Measurements from ENCODE around the gene DNAH8.

The DNAH8 gene

DNA sequence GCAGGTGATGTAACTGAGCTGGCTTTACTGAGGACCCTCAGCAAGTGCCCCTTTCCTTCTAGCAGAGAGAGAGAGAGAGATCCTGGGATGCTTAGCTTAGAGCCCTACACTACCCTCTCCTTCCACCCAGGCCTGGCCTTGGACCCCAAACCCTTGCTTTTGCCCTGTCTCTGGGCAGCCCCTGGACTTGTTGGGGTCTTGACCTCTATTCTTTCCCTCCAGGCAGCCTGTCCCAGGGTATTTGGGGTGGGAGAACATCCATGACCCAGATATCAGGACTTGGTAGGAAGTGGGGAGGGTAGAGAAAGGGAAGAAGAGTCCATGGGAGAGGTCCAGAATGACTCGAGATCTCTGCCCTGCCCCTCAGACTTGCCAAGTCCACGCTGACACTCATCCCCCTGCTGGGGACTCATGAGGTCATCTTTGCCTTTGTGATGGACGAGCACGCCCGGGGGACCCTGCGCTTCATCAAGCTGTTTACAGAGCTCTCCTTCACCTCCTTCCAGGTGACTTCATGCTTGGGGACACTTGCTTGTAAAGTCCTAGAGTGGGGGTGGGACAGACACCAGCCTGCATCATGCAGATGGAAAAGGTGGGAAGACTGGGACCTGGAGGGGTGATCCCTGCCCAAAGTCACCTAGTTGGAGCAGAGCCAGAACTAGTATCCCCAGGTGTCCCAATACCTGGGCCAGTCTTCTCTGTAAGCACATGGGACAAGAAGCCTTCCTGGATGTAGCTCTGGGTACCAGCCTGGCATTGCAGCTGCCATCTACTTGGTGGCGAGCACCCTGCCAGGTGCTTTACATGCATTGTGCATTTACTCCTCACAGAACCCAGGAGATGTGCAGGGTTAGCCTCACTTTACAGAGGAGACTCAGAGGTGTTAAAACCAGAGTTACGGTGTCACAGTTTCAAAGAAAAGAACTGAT, 364.4 kb downstream of the DNAH8 start:
- H3K4me3 ChIP-seq (replicated peaks; ENCODE audit: low read depth, low read length) = no peak overlapping the region
- DNase-seq (ENCODE audit: low read depth) = no peak
- TF ChIP-seq, protein P1, sequence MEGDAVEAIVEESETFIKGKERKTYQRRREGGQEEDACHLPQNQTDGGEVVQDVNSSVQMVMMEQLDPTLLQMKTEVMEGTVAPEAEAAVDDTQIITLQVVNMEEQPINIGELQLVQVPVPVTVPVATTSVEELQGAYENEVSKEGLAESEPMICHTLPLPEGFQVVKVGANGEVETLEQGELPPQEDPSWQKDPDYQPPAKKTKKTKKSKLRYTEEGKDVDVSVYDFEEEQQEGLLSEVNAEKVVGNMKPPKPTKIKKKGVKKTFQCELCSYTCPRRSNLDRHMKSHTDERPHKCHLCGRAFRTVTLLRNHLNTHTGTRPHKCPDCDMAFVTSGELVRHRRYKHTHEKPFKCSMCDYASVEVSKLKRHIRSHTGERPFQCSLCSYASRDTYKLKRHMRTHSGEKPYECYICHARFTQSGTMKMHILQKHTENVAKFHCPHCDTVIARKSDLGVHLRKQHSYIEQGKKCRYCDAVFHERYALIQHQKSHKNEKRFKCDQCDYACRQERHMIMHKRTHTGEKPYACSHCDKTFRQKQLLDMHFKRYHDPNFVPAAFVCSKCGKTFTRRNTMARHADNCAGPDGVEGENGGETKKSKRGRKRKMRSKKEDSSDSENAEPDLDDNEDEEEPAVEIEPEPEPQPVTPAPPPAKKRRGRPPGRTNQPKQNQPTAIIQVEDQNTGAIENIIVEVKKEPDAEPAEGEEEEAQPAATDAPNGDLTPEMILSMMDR (IDR thresholded peaks at IDR 0.05; ENCODE audit: low read length, missing control alignments) = no peak
